ENCODE results near the gene TK1. TPM values are rescaled to one million over a fixed set of nuclear protein-coding genes. Genes with fewer than 3 reads are reported as not detected.
"Not testable (repeated sequence)": the region's sequence is repeated elsewhere in the genome, so short reads cannot be mapped to it uniquely, and the experiment has no call there.

TK1 gene
- total RNA-seq, 1 experiment from 2014 or later, result 150 TPM

- DNase-seq (ENCODE audit: low read depth), result no peak
These were observed 10.3 kb downstream of the TK1 start for GRCh38 chr17:78176548-78177025.

- no peak for DNase-seq (ENCODE audit: low read depth)
These were observed 11.2 kb downstream of the TK1 start for GRCh38 chr17:78175643-78175981.

GRCh38 chr17:78174870-78175642 is 11.8 kb downstream of the TK1 start:
- DNase-seq (ENCODE audit: low read depth), result no peak

- DNase-seq (ENCODE audit: low read depth), result no peak
These were observed 12.4 kb downstream of the TK1 start for GRCh38 chr17:78174346-78174869.

GRCh38 chr17:78173097-78173715 is 13.6 kb downstream of the TK1 start:
- DNase-seq (ENCODE audit: low read depth), result no peak

GRCh38 chr17:78172249-78173051 is 14.4 kb downstream of the TK1 start:
- no peak for DNase-seq (ENCODE audit: low read depth)

- DNase-seq (ENCODE audit: low read depth), result not testable (repeated sequence)
These were observed 15.1 kb downstream of the TK1 start for GRCh38 chr17:78171591-78172248.

- no peak for DNase-seq (ENCODE audit: low read depth)
These were observed 15.9 kb downstream of the TK1 start for GRCh38 chr17:78170692-78171590.

GRCh38 chr17:78168903-78169793 is 17.7 kb downstream of the TK1 start:
- peak; percentile 74 for DNase-seq (ENCODE audit: low read depth)

GRCh38 chr17:78168242-78168902 is 18.5 kb downstream of the TK1 start, which contains the start of gene SYNGR2:
TSS of gene SYNGR2 (plus strand) at chr17:78168581. CDS start at chr17:78168617, 36 bp downstream.
- peak; percentile 70 for DNase-seq (ENCODE audit: low read depth)

- DNase-seq (ENCODE audit: low read depth), result no peak
These were observed 20.4 kb downstream of the TK1 start for GRCh38 chr17:78166416-78166815.

GRCh38 chr17:78164748-78165607 is 21.9 kb downstream of the TK1 start:
- DNase-seq (ENCODE audit: low read depth), result no peak

GRCh38 chr17:78163881-78164747 is 22.7 kb downstream of the TK1 start:
- no peak for DNase-seq (ENCODE audit: low read depth)

GRCh38 chr17:78159575-78160158 is 27.2 kb downstream of the TK1 start:
- peak; percentile 59 for DNase-seq (ENCODE audit: low read depth)

GRCh38 chr17:78154903-78155811 is 31.7 kb downstream of the TK1 start:
- DNase-seq (ENCODE audit: low read depth), result no peak
